Measurements from ENCODE around the gene SLC22A5.

SLC22A5 gene

GRCh38 chr5:132323202-132323601, 46.3 kb upstream of the SLC22A5 start:
- no peaks in the 10 kb centered on the region for H4K20me1 ChIP-seq (ENCODE audit: insufficient read depth)
- no peaks in the 10 kb centered on the region for H3K4me1 ChIP-seq (ENCODE audit: low read depth, poor library complexity, severe bottlenecking)
- H2AFZ ChIP-seq (ENCODE audit: low read depth) = no peak overlapping the region
- no peak for TF ChIP-seq CTCF (conservative IDR thresholded peaks at IDR 0.05; ENCODE audit: low read depth, low read length)
- H3K36me3 ChIP-seq (ENCODE audit: insufficient read depth) = no peaks in the 10 kb centered on the region
- no peak overlapping the region for H3K9ac ChIP-seq
- no peaks in the 10 kb centered on the region for H3K27me3 ChIP-seq (ENCODE audit: insufficient read depth, low read depth)
- H3K4me3 ChIP-seq (IDR thresholded peaks at IDR 0.05; ENCODE audit: insufficient read depth, low read depth, low read length) = no peak overlapping the region
- H3K27ac ChIP-seq = no peak overlapping the region
- H3K79me2 ChIP-seq (ENCODE audit: insufficient read depth, low read depth) = no peaks in the 10 kb centered on the region
- H3K4me2 ChIP-seq = no peak overlapping the region

- Histone ChIP-seq H3K36me3 (ENCODE audit: insufficient read depth) (no peaks in the 10 kb centered on the region), H3K79me2 (ENCODE audit: insufficient read depth, low read depth) (no peaks in the 10 kb centered on the region), H3K4me2 (no peak overlapping the region), H3K4me3 (IDR thresholded peaks at IDR 0.05; ENCODE audit: insufficient read depth, low read depth, low read length) (no peak overlapping the region), H4K20me1 (ENCODE audit: insufficient read depth) (no peaks in the 10 kb centered on the region), H2AFZ (ENCODE audit: low read depth) (no peak overlapping the region), H3K27me3 (ENCODE audit: insufficient read depth, low read depth) (no peaks in the 10 kb centered on the region), H3K9ac (no peak overlapping the region), H3K4me1 (ENCODE audit: low read depth, poor library complexity, severe bottlenecking) (no peaks in the 10 kb centered on the region), H3K27ac (no peak overlapping the region)
- TF ChIP-seq CTCF (conservative IDR thresholded peaks at IDR 0.05; ENCODE audit: low read depth, low read length) = no peak
Measured at GRCh38 chr5:132325691-132326090, 43.8 kb upstream of the SLC22A5 start.

GRCh38 chr5:132327252-132327955, 42.1 kb upstream of the SLC22A5 start:
- no peak for TF ChIP-seq CTCF (conservative IDR thresholded peaks at IDR 0.05; ENCODE audit: low read depth, low read length)
- Histone ChIP-seq H4K20me1 (ENCODE audit: insufficient read depth) (no peaks in the 10 kb centered on the region), H3K36me3 (ENCODE audit: insufficient read depth) (no peaks in the 10 kb centered on the region), H3K4me2 (no peak overlapping the region), H3K4me1 (ENCODE audit: low read depth, poor library complexity, severe bottlenecking) (no peaks in the 10 kb centered on the region), H3K27me3 (ENCODE audit: insufficient read depth, low read depth) (no peaks in the 10 kb centered on the region), H3K79me2 (ENCODE audit: insufficient read depth, low read depth) (no peaks in the 10 kb centered on the region), H3K27ac (no peak overlapping the region), H2AFZ (ENCODE audit: low read depth) (no peak overlapping the region), H3K4me3 (IDR thresholded peaks at IDR 0.05; ENCODE audit: insufficient read depth, low read depth, low read length) (no peak overlapping the region), H3K9ac (no peak overlapping the region)

GRCh38 chr5:132334812-132335211, 34.7 kb upstream of the SLC22A5 start:
- H3K27ac ChIP-seq = no peak overlapping the region
- H2AFZ ChIP-seq (ENCODE audit: low read depth) = no peak overlapping the region
- H3K4me3 ChIP-seq (IDR thresholded peaks at IDR 0.05; ENCODE audit: insufficient read depth, low read depth, low read length) = no peak overlapping the region
- no peak overlapping the region for H3K9ac ChIP-seq
- TF ChIP-seq CTCF (conservative IDR thresholded peaks at IDR 0.05; ENCODE audit: low read depth, low read length) = no peak
- H3K27me3 ChIP-seq (ENCODE audit: insufficient read depth, low read depth) = no peaks in the 10 kb centered on the region
- H3K79me2 ChIP-seq (ENCODE audit: insufficient read depth, low read depth) = no peaks in the 10 kb centered on the region
- H3K36me3 ChIP-seq (ENCODE audit: insufficient read depth) = no peaks in the 10 kb centered on the region
- H3K4me1 ChIP-seq (ENCODE audit: low read depth, poor library complexity, severe bottlenecking) = no peaks in the 10 kb centered on the region
- H4K20me1 ChIP-seq (ENCODE audit: insufficient read depth) = no peaks in the 10 kb centered on the region
- H3K4me2 ChIP-seq = no peak overlapping the region

Measured in KMS-11 (cell line).